K562 (cell line): ENCODE data around the gene GSTO2. TPM values are rescaled to one million over a fixed set of nuclear protein-coding genes. Genes with fewer than 3 reads are reported as not detected.
A peak's percentile ranks its signal among the peaks of the same experiment; 100 is the strongest.

Experiments used
- CTBP1 ChIP-seq: fragments of 450-650 bp; IDR thresholded peaks from 2 replicates; pipeline ENCODE4 v1.6.1; 2016; ENCODE audit warnings: borderline replicate concordance
- GABPB1 ChIP-seq: sonication (generic); formaldehyde crosslinking; IDR thresholded peaks from 2 replicates; pipeline ENCODE4 v1.8.0; 2022; ENCODE audit warnings: mild to moderate bottlenecking, missing genetic modification reagents
- MCM7 ChIP-seq, 2 experiments: fragments of 450-650 bp; IDR thresholded peaks; 2 replicates each; pipeline ENCODE4 v1.6.1; 2016 to 2018
- PHF8 ChIP-seq: fragments of 200-600 bp; sonication (generic); IDR thresholded peaks from 2 replicates; pipeline ENCODE4 v1.6.1; 2012; ENCODE audit warnings: mixed run types, mild to moderate bottlenecking, inconsistent platforms, low read length, moderate library complexity, borderline replicate concordance
- RBM39 ChIP-seq: fragments of 200-400 bp; formaldehyde crosslinking; optimal IDR thresholded peaks from 2 replicates; pipeline ENCODE3; 2018; ENCODE audit warnings: low read depth, low read length
- RFX5 ChIP-seq: IDR thresholded peaks from 2 replicates; pipeline ENCODE4 v1.6.1; 2011; ENCODE audit warnings: low read depth, mild to moderate bottlenecking, improper control_type of control experiment, low read length
- SIRT6 ChIP-seq: IDR thresholded peaks from one replicate; pipeline ENCODE4 v1.6.1; 2012; ENCODE audit warnings: low read depth, mild to moderate bottlenecking, control low read depth, inconsistent platforms, low read length, moderate library complexity
- SNIP1 ChIP-seq: fragments of 450-650 bp; IDR thresholded peaks from 2 replicates; pipeline ENCODE4 v1.7.1; 2017; ENCODE audit warnings: low read depth, mild to moderate bottlenecking
- SP1 ChIP-seq: sonication (generic); formaldehyde crosslinking; IDR thresholded peaks from 2 replicates; pipeline ENCODE4 v1.8.1; 2022; ENCODE audit warnings: mild to moderate bottlenecking, missing genetic modification reagents
- SP2 ChIP-seq: IDR thresholded peaks from 2 replicates; pipeline ENCODE4 v1.6.1; 2011; ENCODE audit warnings: mild to moderate bottlenecking, low read depth, low read length, moderate library complexity; ENCODE audit not compliant: poor library complexity, severe bottlenecking; ENCODE audit errors: extremely low read depth
- polyA plus RNA-seq, 8 experiments: library from polyadenylated mRNA; depleted of rRNA in 4 of 8; stranded (reverse) in 5 of 8; unstranded in 3 of 8; fragments of >200 nt; fragmentation: Nextera tagmentation in 2 of 8; fragmentation: Illumina TruSeq in 1 of 8; extraction: Ambion mirVana in 2 of 8; extraction: Trizol in 1 of 8; gene quantifications; 2 replicates each; pipeline versions ENCODE4 v1.2.1 to v1.2.3, GENCODE V29; 2011 to 2014; ENCODE audit warnings: inconsistent platforms in 1 of 8, missing spikeins in 1 of 8
- total RNA-seq, 7 experiments: library from RNA; depleted of rRNA in 6 of 7; stranded (reverse); fragments of >200 nt in 6 of 7; fragmentation: Illumina TruSeq in 2 of 7; extraction: Trizol in 2 of 7; gene quantifications; 2 replicates each; pipeline versions ENCODE4 v1.2.1 to v1.2.3, GENCODE V29; 2011 to 2021; ENCODE audit warnings: low replicate concordance in 1 of 7
- TF ChIP-seq, protein P1 (sequence below): fragments of 250-450 bp; sonication (Bioruptor Pico); IDR thresholded peaks from 2 replicates; pipeline ENCODE4 v1.8.0; 2022; ENCODE audit warnings: inconsistent platforms, mild to moderate bottlenecking, moderate library complexity, borderline replicate concordance
- TF ChIP-seq, protein P2 (sequence below): fragments of 450-650 bp; IDR thresholded peaks from one replicate; pipeline ENCODE4 v1.6.1; 2018; ENCODE audit warnings: mild to moderate bottlenecking, moderate library complexity; ENCODE audit not compliant: partially characterized antibody
- TF ChIP-seq, protein P3 (sequence below): fragments of 450-650 bp; IDR thresholded peaks from 2 replicates; pipeline ENCODE4 v1.6.1; 2016; ENCODE audit warnings: missing biosample characterization, missing genetic modification characterization
- TF ChIP-seq, protein P4 (sequence below): sonication (generic); formaldehyde crosslinking; IDR thresholded peaks from 2 replicates; pipeline ENCODE4 v1.8.0; 2022; ENCODE audit warnings: missing genetic modification reagents, mild to moderate bottlenecking, moderate library complexity, borderline replicate concordance

Gene GSTO2
- total and polyA plus RNA-seq, 9 of the 15 experiments (the other 6 are each of a cell fraction or from before 2014, with no cell fraction given) = 0.18 to 1.8 (median 0.90) TPM

DNA sequence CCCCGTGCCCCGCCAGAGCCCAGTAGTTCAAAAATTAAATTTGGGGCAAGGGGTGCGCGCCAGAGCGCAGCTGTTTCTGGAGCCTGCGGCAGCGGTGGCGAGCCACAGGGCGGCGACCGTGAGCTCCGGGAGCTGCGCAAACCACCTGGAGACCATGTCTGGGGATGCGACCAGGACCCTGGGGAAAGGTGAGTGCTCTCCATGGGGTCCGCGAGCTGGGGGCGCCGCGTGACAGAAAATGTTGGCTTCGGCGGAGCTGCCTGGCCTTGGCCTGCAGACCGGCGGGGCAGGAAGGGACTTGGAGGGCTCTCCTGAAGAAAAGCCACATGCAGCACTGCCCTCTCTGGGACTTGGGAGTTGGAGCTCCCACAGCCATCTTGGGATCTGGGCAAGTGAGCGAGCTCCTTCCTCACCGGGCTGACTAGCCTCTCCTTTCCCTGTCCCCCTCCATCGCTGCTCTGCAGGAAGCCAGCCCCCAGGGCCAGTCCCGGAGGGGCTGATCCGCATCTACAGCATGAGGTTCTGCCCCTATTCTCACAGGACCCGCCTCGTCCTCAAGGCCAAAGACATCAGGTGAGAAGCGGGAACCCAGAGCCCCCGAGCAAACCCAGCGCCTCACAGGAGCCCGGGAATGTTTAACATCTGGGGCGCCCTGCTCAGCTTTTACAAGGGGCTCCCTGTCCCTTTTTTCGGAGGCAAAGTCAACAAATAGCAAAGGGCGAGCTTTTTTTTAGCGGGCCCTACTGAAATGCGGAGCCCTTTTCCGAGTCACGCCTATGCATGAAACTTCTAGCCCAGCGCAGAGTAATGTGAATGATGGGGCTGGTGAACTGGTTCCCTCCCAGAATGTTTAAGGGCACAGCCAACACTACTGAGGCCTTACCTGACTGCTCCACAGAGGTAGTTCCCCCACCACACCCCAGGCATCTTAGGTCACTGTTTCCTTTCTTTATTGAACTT, 6.1 kb downstream of the GSTO2 start (continued):
- TF ChIP-seq, protein P1, sequence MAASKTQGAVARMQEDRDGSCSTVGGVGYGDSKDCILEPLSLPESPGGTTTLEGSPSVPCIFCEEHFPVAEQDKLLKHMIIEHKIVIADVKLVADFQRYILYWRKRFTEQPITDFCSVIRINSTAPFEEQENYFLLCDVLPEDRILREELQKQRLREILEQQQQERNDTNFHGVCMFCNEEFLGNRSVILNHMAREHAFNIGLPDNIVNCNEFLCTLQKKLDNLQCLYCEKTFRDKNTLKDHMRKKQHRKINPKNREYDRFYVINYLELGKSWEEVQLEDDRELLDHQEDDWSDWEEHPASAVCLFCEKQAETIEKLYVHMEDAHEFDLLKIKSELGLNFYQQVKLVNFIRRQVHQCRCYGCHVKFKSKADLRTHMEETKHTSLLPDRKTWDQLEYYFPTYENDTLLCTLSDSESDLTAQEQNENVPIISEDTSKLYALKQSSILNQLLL (CRISPR knock-in tag) = no peak
- 0 out of 2 replicates have a peak, but pooled peaks have one; percentile 6 for TF ChIP-seq GABPB1 (CRISPR knock-in tag)
- no peak for TF ChIP-seq PHF8
- TF ChIP-seq RBM39 = no peak
- TF ChIP-seq, protein P2, sequence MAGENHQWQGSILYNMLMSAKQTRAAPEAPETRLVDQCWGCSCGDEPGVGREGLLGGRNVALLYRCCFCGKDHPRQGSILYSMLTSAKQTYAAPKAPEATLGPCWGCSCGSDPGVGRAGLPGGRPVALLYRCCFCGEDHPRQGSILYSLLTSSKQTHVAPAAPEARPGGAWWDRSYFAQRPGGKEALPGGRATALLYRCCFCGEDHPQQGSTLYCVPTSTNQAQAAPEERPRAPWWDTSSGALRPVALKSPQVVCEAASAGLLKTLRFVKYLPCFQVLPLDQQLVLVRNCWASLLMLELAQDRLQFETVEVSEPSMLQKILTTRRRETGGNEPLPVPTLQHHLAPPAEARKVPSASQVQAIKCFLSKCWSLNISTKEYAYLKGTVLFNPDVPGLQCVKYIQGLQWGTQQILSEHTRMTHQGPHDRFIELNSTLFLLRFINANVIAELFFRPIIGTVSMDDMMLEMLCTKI = no peak
- TF ChIP-seq SP1 (CRISPR knock-in tag) = no peak
- no peak for TF ChIP-seq SIRT6
- TF ChIP-seq SP2 = no peak
- no peak for TF ChIP-seq MCM7 (IDR thresholded peaks at IDR 0.05)
- TF ChIP-seq CTBP1 = peak; percentile 30; the same call in 1 of the 2 replicates
- no peak for TF ChIP-seq RFX5
- no peak for TF ChIP-seq SNIP1
- TF ChIP-seq, protein P3, sequence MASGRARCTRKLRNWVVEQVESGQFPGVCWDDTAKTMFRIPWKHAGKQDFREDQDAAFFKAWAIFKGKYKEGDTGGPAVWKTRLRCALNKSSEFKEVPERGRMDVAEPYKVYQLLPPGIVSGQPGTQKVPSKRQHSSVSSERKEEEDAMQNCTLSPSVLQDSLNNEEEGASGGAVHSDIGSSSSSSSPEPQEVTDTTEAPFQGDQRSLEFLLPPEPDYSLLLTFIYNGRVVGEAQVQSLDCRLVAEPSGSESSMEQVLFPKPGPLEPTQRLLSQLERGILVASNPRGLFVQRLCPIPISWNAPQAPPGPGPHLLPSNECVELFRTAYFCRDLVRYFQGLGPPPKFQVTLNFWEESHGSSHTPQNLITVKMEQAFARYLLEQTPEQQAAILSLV (tag) = no peak
- TF ChIP-seq, protein P4, sequence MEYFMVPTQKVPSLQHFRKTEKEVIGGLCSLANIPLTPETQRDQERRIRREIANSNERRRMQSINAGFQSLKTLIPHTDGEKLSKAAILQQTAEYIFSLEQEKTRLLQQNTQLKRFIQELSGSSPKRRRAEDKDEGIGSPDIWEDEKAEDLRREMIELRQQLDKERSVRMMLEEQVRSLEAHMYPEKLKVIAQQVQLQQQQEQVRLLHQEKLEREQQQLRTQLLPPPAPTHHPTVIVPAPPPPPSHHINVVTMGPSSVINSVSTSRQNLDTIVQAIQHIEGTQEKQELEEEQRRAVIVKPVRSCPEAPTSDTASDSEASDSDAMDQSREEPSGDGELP (CRISPR knock-in tag) = peak; percentile 80
